ENCODE measurements around the gene TNNC2.
"Not testable (repeated sequence)": the region's sequence is repeated elsewhere in the genome, so short reads cannot be mapped to it uniquely, and the experiment has no call there.

TNNC2 gene

DNA sequence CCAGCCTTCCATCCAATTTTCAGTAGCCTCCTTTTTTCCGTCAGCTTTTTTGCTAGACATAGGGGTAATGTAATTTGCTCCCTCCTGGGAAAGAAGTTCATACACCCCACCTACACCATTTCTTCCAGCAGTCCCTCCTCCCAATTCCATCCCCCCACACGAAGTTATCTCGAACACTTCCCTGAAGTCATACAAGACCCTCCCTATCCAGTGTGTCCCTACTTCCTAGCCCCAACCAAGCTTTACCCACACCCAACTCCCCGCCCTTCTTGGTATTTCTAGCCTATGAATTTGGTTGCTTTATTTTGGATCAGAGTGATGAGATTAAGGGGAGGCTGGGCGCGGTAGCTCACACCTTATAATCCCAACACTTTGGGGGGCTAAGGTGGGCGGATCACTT lies 13.6 kb downstream of the TNNC2 start:
- no peak for FAIRE-seq

GRCh38 chr20:45813006-45813340 lies 14.1 kb downstream of the TNNC2 start:
- no peak for FAIRE-seq
- TF ChIP-seq SPI1 (IDR thresholded peaks at IDR 0.05; ENCODE audit: low read depth, low read length) (no peak), POLR2A (IDR thresholded peaks at IDR 0.05; ENCODE audit: low read depth, low read length) (no peak), PAX5 (IDR thresholded peaks at IDR 0.05; ENCODE audit: insufficient read depth, low read length, severe bottlenecking) (no peak), POU2F2 (IDR thresholded peaks at IDR 0.05; ENCODE audit: low read depth, low read length) (no peak), POLR2AphosphoS5 (IDR thresholded peaks at IDR 0.05; ENCODE audit: low read depth, low read length) (no peak), TAF1 (IDR thresholded peaks at IDR 0.05; ENCODE audit: low read depth, low read length) (no peak)
- no peak for DNase-seq (ENCODE audit: insufficient read length, low spot score)

More for the DNA sequence above, 13.6 kb downstream of the TNNC2 start:
- TF ChIP-seq POLR2AphosphoS5 (IDR thresholded peaks at IDR 0.05; ENCODE audit: low read depth, low read length) (no peak), SPI1 (IDR thresholded peaks at IDR 0.05; ENCODE audit: low read depth, low read length) (no peak), TAF1 (IDR thresholded peaks at IDR 0.05; ENCODE audit: low read depth, low read length) (no peak)
- no peak for DNase-seq (ENCODE audit: insufficient read length, low spot score)

DNA sequence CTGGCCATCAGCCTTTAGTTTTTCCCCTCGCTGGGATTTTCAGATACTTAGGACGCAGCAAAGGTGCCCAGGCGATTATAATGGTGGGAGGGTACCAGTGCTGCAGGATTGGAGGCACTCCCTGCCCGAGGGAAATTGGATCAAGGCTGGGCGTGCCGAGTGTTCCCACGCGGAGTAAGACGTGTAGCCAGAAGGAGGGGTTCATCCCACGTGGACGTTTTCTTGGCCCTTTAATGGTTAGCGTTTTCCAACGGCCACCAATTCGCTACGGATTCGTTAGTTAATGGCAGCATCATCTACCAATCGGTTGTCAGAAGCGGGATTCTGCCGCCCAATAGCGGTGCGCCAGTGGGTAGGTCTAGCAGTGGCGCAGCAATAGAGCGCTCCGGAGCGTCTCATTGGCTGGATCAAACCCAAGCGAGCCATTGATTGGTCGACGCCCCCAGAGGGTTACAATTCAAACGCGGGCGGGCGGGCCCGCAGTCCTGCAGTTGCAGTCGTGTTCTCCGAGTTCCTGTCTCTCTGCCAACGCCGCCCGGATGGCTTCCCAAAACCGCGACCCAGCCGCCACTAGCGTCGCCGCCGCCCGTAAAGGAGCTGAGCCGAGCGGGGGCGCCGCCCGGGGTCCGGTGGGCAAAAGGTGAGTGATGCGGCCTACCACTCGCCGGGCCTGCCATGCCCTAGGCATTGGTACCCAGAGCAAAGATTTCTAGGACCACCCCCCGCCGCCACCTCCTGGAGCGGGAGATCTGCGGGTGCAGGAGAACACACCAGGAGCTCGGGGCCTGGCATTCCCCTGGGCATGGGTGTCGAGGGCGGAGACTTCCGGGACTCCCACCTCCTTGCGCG lies 14.7 kb downstream of the TNNC2 start, which contains the start of gene UBE2C:
UBE2C (plus strand) TSS at position 488 of the 849 bp plus-strand sequence; CDS start at position 540, 52 bp downstream.
- peak; percentile 61; the same call in 1 of the 2 replicates for TF ChIP-seq POU2F2 (IDR thresholded peaks at IDR 0.05; ENCODE audit: low read depth, low read length)
- 0 out of 2 replicates have a peak, but pooled peaks have one; percentile 43 for TF ChIP-seq POLR2AphosphoS5 (IDR thresholded peaks at IDR 0.05; ENCODE audit: low read depth, low read length)
- TF ChIP-seq POLR2A (IDR thresholded peaks at IDR 0.05; ENCODE audit: low read depth, low read length), result peak; percentile 66; the same call in 1 of the 2 replicates
- no peak for TF ChIP-seq TAF1 (IDR thresholded peaks at IDR 0.05; ENCODE audit: low read depth, low read length)
- TF ChIP-seq PAX5 (IDR thresholded peaks at IDR 0.05; ENCODE audit: insufficient read depth, low read length, severe bottlenecking), result no peak
- no peak for TF ChIP-seq SPI1 (IDR thresholded peaks at IDR 0.05; ENCODE audit: low read depth, low read length)
- FAIRE-seq (peak; percentile 97), DNase-seq (ENCODE audit: insufficient read length, low spot score) (peak; percentile 97)

DNA sequence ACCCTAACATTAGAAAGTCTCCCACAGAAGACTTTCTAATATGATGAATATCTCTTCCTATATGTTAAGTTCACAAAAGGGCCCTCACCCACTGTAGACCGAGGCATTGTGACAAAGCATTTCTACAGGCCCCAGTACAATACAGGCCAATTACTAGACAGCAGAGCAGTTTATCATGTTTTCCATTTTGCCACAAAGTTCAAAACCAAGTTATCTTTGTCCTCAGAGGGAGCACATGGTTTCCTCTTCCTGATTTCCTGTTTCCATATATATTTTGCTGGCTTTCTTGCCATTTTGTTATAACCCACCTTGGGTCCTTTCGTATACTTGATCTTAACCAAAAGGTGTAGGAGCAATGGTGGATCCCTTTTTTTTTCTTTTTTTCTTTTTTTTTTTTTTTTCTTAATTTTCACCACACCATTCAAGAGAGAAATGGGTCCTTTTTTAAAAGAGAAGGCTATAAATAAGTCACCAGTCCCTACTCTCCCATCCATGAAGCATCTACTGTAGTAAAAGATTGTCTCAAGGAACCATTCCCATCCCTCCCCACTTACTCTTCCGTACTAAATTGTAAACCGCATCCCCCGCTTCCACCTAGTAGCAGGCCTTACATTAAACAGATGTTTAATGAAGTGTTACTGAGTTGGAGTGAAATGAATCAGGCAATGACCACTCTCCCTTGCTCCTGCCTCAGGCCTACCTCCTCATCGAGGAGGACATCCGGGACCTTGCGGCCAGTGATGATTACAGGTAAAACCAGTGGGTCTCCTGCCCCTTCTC lies 16.7 kb downstream of the TNNC2 start:
- no peak for FAIRE-seq
- TF ChIP-seq TAF1 (IDR thresholded peaks at IDR 0.05; ENCODE audit: low read depth, low read length) (no peak), POLR2AphosphoS5 (IDR thresholded peaks at IDR 0.05; ENCODE audit: low read depth, low read length) (no peak), POLR2A (IDR thresholded peaks at IDR 0.05; ENCODE audit: low read depth, low read length) (no peak), POU2F2 (IDR thresholded peaks at IDR 0.05; ENCODE audit: low read depth, low read length) (no peak), PAX5 (IDR thresholded peaks at IDR 0.05; ENCODE audit: insufficient read depth, low read length, severe bottlenecking) (no peak)
- DNase-seq (ENCODE audit: insufficient read length, low spot score), result no peak

DNA sequence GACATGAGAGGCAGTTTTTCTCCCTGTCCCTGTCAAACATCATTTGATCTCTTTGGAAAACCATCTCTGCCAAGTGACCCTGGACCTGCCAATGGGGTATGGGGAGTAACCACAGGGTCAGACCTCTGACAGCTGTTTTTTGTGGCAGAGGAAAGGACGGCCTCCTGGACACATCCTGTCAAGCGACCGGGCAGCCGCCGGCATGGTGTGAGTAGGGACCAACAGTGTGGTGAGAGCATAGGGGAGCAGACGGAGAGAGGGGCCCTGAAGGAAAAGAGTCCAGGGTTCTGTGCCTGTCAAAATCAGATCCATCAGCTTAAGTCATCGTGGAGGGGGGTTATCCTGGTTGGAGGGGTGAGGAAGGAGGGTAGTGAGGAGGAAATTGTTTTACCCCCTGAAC lies 25.3 kb downstream of the TNNC2 start:
- DNase-seq (ENCODE audit: insufficient read length, low spot score), result no peak
- FAIRE-seq, result no peak
- TF ChIP-seq TAF1 (IDR thresholded peaks at IDR 0.05; ENCODE audit: low read depth, low read length) (no peak), PAX5 (IDR thresholded peaks at IDR 0.05; ENCODE audit: insufficient read depth, low read length, severe bottlenecking) (no peak), POLR2A (IDR thresholded peaks at IDR 0.05; ENCODE audit: low read depth, low read length) (no peak), POLR2AphosphoS5 (IDR thresholded peaks at IDR 0.05; ENCODE audit: low read depth, low read length) (no peak), SPI1 (IDR thresholded peaks at IDR 0.05; ENCODE audit: low read depth, low read length) (no peak), POU2F2 (IDR thresholded peaks at IDR 0.05; ENCODE audit: low read depth, low read length) (no peak)

DNA sequence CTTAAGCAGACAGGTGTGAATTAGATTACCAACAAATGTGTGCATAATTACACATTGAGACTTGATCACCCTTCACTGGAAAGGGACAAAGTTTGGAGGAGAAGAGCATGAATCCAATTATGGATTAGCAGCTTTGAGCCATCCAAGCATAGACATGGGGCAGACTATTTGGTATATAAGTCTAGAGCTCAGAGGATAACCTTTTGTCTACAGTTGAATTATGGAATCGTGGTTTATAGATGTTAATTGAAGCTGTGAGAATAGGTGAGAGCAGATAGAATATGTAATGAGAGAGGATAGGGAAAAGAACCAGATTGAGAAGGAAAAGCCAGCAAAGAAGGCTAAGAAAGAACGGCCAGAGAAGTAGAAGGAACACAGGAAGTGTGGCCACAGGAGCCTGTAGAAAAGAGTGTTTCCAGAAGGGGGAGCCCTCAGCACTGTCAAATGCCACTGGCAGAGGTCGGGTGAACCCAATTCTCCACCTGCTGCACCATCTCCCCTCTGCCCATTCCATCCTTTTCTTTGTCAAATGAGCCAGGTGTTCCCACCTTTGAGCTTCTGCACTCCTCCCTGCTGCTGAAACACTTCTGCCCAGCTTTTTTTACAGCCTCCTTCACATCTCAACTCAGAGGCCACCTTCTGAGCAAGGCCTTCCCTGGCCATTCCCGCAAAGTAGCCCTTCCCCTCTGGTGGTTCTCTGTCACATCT lies 28.0 kb downstream of the TNNC2 start:
- TF ChIP-seq POLR2AphosphoS5 (IDR thresholded peaks at IDR 0.05; ENCODE audit: low read depth, low read length) (no peak), TAF1 (IDR thresholded peaks at IDR 0.05; ENCODE audit: low read depth, low read length) (no peak), POLR2A (IDR thresholded peaks at IDR 0.05; ENCODE audit: low read depth, low read length) (no peak), SPI1 (IDR thresholded peaks at IDR 0.05; ENCODE audit: low read depth, low read length) (0 out of 2 replicates have a peak, but pooled peaks have one; percentile 27), POU2F2 (IDR thresholded peaks at IDR 0.05; ENCODE audit: low read depth, low read length) (no peak), PAX5 (IDR thresholded peaks at IDR 0.05; ENCODE audit: insufficient read depth, low read length, severe bottlenecking) (no peak)
- no peak for FAIRE-seq
- peak; percentile 58 for DNase-seq (ENCODE audit: insufficient read length, low spot score)

GRCh38 chr20:45797955-45798354 lies 29.2 kb downstream of the TNNC2 start:
- FAIRE-seq; DNase-seq (ENCODE audit: insufficient read length, low spot score): not testable (repeated sequence)

- FAIRE-seq; DNase-seq (ENCODE audit: insufficient read length, low spot score): not testable (repeated sequence)
Observed at GRCh38 chr20:45797510-45797909, 29.6 kb downstream of the TNNC2 start.

GRCh38 chr20:45796337-45797065 lies 30.6 kb downstream of the TNNC2 start:
- FAIRE-seq, result no peak
- no peak for DNase-seq (ENCODE audit: insufficient read length, low spot score)
- TF ChIP-seq PAX5 (IDR thresholded peaks at IDR 0.05; ENCODE audit: insufficient read depth, low read length, severe bottlenecking), result no peak
- no peak for TF ChIP-seq POLR2AphosphoS5 (IDR thresholded peaks at IDR 0.05; ENCODE audit: low read depth, low read length)
- TF ChIP-seq POU2F2 (IDR thresholded peaks at IDR 0.05; ENCODE audit: low read depth, low read length), result no peak

Data from GM12891 (cell line).